SKM-1 treated with dmso at 0.1 percent for 144 hours (cell line): ENCODE data around the gene SNRPB.
"Not testable (repeated sequence)": the region's sequence is repeated elsewhere in the genome, so short reads cannot be mapped to it uniquely, and the experiment has no call there.

Experiments used
- DNase-seq: peaks from one replicate; lab custom pipeline; 2025; ENCODE audit not compliant: unreplicated experiment; lab: John Stamatoyannopoulos, UW

The SNRPB gene

GRCh38 chr20:2470423-2471193 is at the start of gene SNRPB:
SNRPB (minus strand) TSS chr20:2470789; CDS start chr20:2470690, 99 bp downstream.
- DNase-seq, result peak; percentile 87

GRCh38 chr20:2519115-2519809 is 48.7 kb upstream of the SNRPB start:
- no peak for DNase-seq

GRCh38 chr20:2518558-2518957 is 48.0 kb upstream of the SNRPB start:
- no peak for DNase-seq

- DNase-seq, result no peak
These were observed 47.5 kb upstream of the SNRPB start for GRCh38 chr20:2518096-2518495.

GRCh38 chr20:2516399-2516798 is 45.8 kb upstream of the SNRPB start:
- DNase-seq, result no peak

- DNase-seq, result no peak
These were observed 44.6 kb upstream of the SNRPB start for GRCh38 chr20:2515203-2515602.

- no peak for DNase-seq
These were observed 39.2 kb upstream of the SNRPB start for GRCh38 chr20:2509794-2510193.

- DNase-seq, result no peak
These were observed 38.8 kb upstream of the SNRPB start for GRCh38 chr20:2509468-2509781.

GRCh38 chr20:2508631-2509467 is 38.3 kb upstream of the SNRPB start, which contains the start of gene ZNF343:
ZNF343 (minus strand) TSS chr20:2508915; CDS start chr20:2493895, 15,020 bp downstream.
- DNase-seq, result peak; percentile 38

GRCh38 chr20:2507875-2508630 is 37.5 kb upstream of the SNRPB start:
- DNase-seq, result no peak

GRCh38 chr20:2507464-2507863 is 36.9 kb upstream of the SNRPB start:
- DNase-seq, result no peak

- not testable (repeated sequence) for DNase-seq
These were observed 35.8 kb upstream of the SNRPB start for GRCh38 chr20:2506426-2506825.

GRCh38 chr20:2504803-2505202 is 34.2 kb upstream of the SNRPB start:
- DNase-seq, result not testable (repeated sequence)

GRCh38 chr20:2502808-2503384 is 32.3 kb upstream of the SNRPB start:
- DNase-seq, result not testable (repeated sequence)

- no peak for DNase-seq
These were observed 15.1 kb upstream of the SNRPB start for GRCh38 chr20:2485661-2486060.

- DNase-seq, result no peak
These were observed 14.5 kb upstream of the SNRPB start for GRCh38 chr20:2485080-2485479.

- DNase-seq, result no peak
These were observed 12.9 kb upstream of the SNRPB start for GRCh38 chr20:2483504-2483903.

GRCh38 chr20:2480381-2480780 is 9.8 kb upstream of the SNRPB start:
- no peak for DNase-seq

GRCh38 chr20:2476742-2477615 is 6.4 kb upstream of the SNRPB start:
- no peak for DNase-seq
